GM23248 (cell line): ENCODE data around the gene CALY. TPM values are rescaled to one million over a fixed set of nuclear protein-coding genes. Genes with fewer than 3 reads are reported as not detected.

Source experiments
- DNase-seq: peaks from one replicate; pipeline ENCODE4 v3.0.0-alpha.2; 2015
- H2AFZ ChIP-seq: fragments of 200-600 bp; sonication (generic); 2 replicates; pipeline ENCODE4 v1.6.1; 2016; ENCODE audit warnings: antibody characterized with exemption
- H3F3A ChIP-seq: fragments of 200-600 bp; sonication (generic); 2 replicates; pipeline ENCODE4 v1.6.1; 2016; ENCODE audit warnings: mild to moderate bottlenecking, antibody characterized with exemption, mixed run types; ENCODE audit not compliant: insufficient read depth
- H3K27ac ChIP-seq: fragments of 200-600 bp; sonication (generic); 2 replicates; pipeline ENCODE4 v1.5.1; 2016; ENCODE audit warnings: mild to moderate bottlenecking
- H3K27me3 ChIP-seq: fragments of 200-600 bp; sonication (generic); replicated peaks from 2 replicates; pipeline ENCODE4 v1.6.1; 2016; ENCODE audit warnings: mild to moderate bottlenecking; ENCODE audit not compliant: insufficient read depth
- H3K36me3 ChIP-seq: fragments of 200-600 bp; sonication (generic); 2 replicates; pipeline ENCODE4 v1.6.1; 2016; ENCODE audit warnings: low read depth, mild to moderate bottlenecking
- H3K4me1 ChIP-seq: fragments of 200-600 bp; sonication (generic); 2 replicates; pipeline ENCODE4 v1.6.1; 2016; ENCODE audit warnings: mild to moderate bottlenecking; ENCODE audit not compliant: insufficient read depth
- H3K4me2 ChIP-seq: fragments of 200-600 bp; sonication (generic); one replicate; pipeline ENCODE4 v1.6.1; 2016; ENCODE audit warnings: mild to moderate bottlenecking; ENCODE audit not compliant: unreplicated experiment
- H3K4me3 ChIP-seq: fragments of 200-600 bp; sonication (generic); 2 replicates; pipeline ENCODE4 v1.5.1; 2016; ENCODE audit warnings: mild to moderate bottlenecking
- H3K79me2 ChIP-seq: fragments of 200-600 bp; sonication (generic); 2 replicates; pipeline ENCODE4 v1.6.1; 2016; ENCODE audit warnings: mild to moderate bottlenecking; ENCODE audit not compliant: insufficient read depth
- H3K9ac ChIP-seq: fragments of 200-600 bp; sonication (generic); 2 replicates; pipeline ENCODE4 v1.6.1; 2016; ENCODE audit warnings: mild to moderate bottlenecking
- H3K9me2 ChIP-seq: fragments of 200-600 bp; sonication (generic); 2 replicates; pipeline ENCODE4 v1.6.1; 2016; ENCODE audit warnings: mixed run types, mild to moderate bottlenecking, moderate library complexity; ENCODE audit not compliant: insufficient read depth
- H3K9me3 ChIP-seq: fragments of 200-600 bp; sonication (generic); one replicate; pipeline ENCODE4 v1.6.1; 2017; ENCODE audit warnings: low read depth
- H4K20me1 ChIP-seq: fragments of 200-600 bp; sonication (generic); 2 replicates; pipeline ENCODE4 v1.6.0; 2016; ENCODE audit not compliant: insufficient read depth
- EZH2 ChIP-seq: fragments of 200-600 bp; sonication (generic); IDR thresholded peaks from 2 replicates; pipeline ENCODE4 v1.6.1; 2018; ENCODE audit warnings: antibody characterized with exemption, mild to moderate bottlenecking; ENCODE audit not compliant: insufficient read depth, poor library complexity, severe bottlenecking
- EZH2phosphoT487 ChIP-seq: fragments of 200-600 bp; sonication (generic); IDR thresholded peaks from 2 replicates; pipeline ENCODE4 v1.6.1; 2018; ENCODE audit warnings: antibody characterized with exemption, moderate library complexity, mild to moderate bottlenecking, low read depth; ENCODE audit not compliant: insufficient read depth
- WGBS, 2 experiments: methylation state at CpG; one replicate each; pipeline ENCODE4 v1.1.6; 2015 to 2017; ENCODE audit warnings: low lambda C conversion rate in 2 of 2, low coverage in 1 of 2; ENCODE audit errors: missing lambda C conversion rate in 2 of 2; 5-methylcytosine and 5-hydroxymethylcytosine counted together
- in situ Hi-C: fragments of 300-500 bp; cut with MboI; formaldehyde crosslinking; loops from 2 replicates; pipeline ENCODE4 v1.15.0; 2020
- polyA plus RNA-seq: library from polyadenylated mRNA; unstranded; fragments of >200 nt; fragmentation: Nextera tagmentation; extraction: Ambion mirVana; gene quantifications from 2 replicates; pipeline ENCODE4 v1.2.1, GENCODE V29; 2016
- total RNA-seq: library from RNA; depleted of rRNA; stranded (reverse); fragments of >200 nt; shearing (Covaris generic); gene quantifications from 2 replicates; pipeline ENCODE4 v1.2.3, GENCODE V29; 2014

The CALY gene
- total and polyA plus RNA-seq, 2 experiments from 2014 or later = 0.86 TPM; not detected in 1

- 20 to 26% methylated on average over 24 to 26 of the region's 28 CpGs for WGBS, 2 experiments
- no peaks in the 10 kb centered on the region for H3K79me2 ChIP-seq
- H3K27ac ChIP-seq = no peak overlapping the region
- H4K20me1 ChIP-seq = no peaks in the 10 kb centered on the region
- no peaks in the 10 kb centered on the region for H3K9me2 ChIP-seq
- in situ Hi-C loops = no loop called here
- no peaks in the 10 kb centered on the region for H3K9me3 ChIP-seq
- H3K4me1 ChIP-seq = peaks cover 5% of the 10 kb centered on the region; the same call in 1 of the 2 replicates
- no peak overlapping the region for H3K4me3 ChIP-seq
- no peak for TF ChIP-seq EZH2
- no peaks in the 10 kb centered on the region for H3K36me3 ChIP-seq
- H3K9ac ChIP-seq = no peak overlapping the region
- H3K27me3 ChIP-seq = peaks cover 43% of the 10 kb centered on the region
- H3F3A ChIP-seq = peaks cover 3% of the 10 kb centered on the region; the same call in 1 of the 2 replicates
- peak; percentile 32 for DNase-seq
- no peak overlapping the region for H3K4me2 ChIP-seq
- no peak overlapping the region for H2AFZ ChIP-seq
These were observed 9.7 kb downstream of the CALY start for GRCh38 chr10:133326745-133327650.

- Histone ChIP-seq H3K4me3 (peak overlapping the region; percentile 51; the same call in 1 of the 2 replicates), H3K79me2 (no peaks in the 10 kb centered on the region), H3K4me2 (no peak overlapping the region), H3K27ac (no peak overlapping the region), H3K36me3 (no peaks in the 10 kb centered on the region), H3K9me2 (no peaks in the 10 kb centered on the region), H3K9ac (no peak overlapping the region), H3K4me1 (peaks cover 5% of the 10 kb centered on the region; the same call in 1 of the 2 replicates), H2AFZ (peak overlapping the region; percentile 65; the same call in 1 of the 2 replicates), H3F3A (peaks cover 3% of the 10 kb centered on the region; the same call in 1 of the 2 replicates), H4K20me1 (no peaks in the 10 kb centered on the region), H3K9me3 (no peaks in the 10 kb centered on the region), H3K27me3 (peaks cover 35% of the 10 kb centered on the region)
- TF ChIP-seq EZH2phosphoT487 (peak; percentile 78; the same call in 1 of the 2 replicates), EZH2 (peak; percentile 94)
- DNase-seq = no peak
- 21 to 22% methylated on average over 9 of the region's 9 CpGs for WGBS, 2 experiments
- in situ Hi-C loops = no loop called here
These were observed 10.5 kb downstream of the CALY start for GRCh38 chr10:133326223-133326551.

GRCh38 chr10:133325440-133326222 lies 11.1 kb downstream of the CALY start:
- Histone ChIP-seq H3K4me1 (peaks cover 5% of the 10 kb centered on the region; the same call in 1 of the 2 replicates), H3K4me2 (peak overlapping the region; percentile 41), H3K9me3 (no peaks in the 10 kb centered on the region), H3K27ac (no peak overlapping the region), H4K20me1 (no peaks in the 10 kb centered on the region), H3K79me2 (no peaks in the 10 kb centered on the region), H3F3A (peaks cover 3% of the 10 kb centered on the region; the same call in 1 of the 2 replicates), H3K4me3 (peak overlapping the region; percentile 51), H2AFZ (peak overlapping the region; percentile 65), H3K9ac (no peak overlapping the region), H3K36me3 (no peaks in the 10 kb centered on the region), H3K9me2 (no peaks in the 10 kb centered on the region), H3K27me3 (peaks cover 30% of the 10 kb centered on the region)
- TF ChIP-seq EZH2 = no peak
- TF ChIP-seq EZH2phosphoT487 = 0 out of 2 replicates have a peak, but pooled peaks have one; percentile 57
- in situ Hi-C loops = no loop called here
- DNase-seq = peak; percentile 45
- 3 to 7% methylated on average over 28 to 49 of the region's 91 CpGs for WGBS, 2 experiments

GRCh38 chr10:133324857-133325260 lies 11.8 kb downstream of the CALY start:
- Histone ChIP-seq H3K27ac (no peak overlapping the region), H3K79me2 (no peaks in the 10 kb centered on the region), H4K20me1 (no peaks in the 10 kb centered on the region), H3F3A (peaks cover 3% of the 10 kb centered on the region; the same call in 1 of the 2 replicates), H3K4me2 (no peak overlapping the region), H3K4me1 (peaks cover 5% of the 10 kb centered on the region; the same call in 1 of the 2 replicates), H3K36me3 (no peaks in the 10 kb centered on the region), H3K4me3 (no peak overlapping the region), H3K9ac (no peak overlapping the region), H3K9me3 (no peaks in the 10 kb centered on the region), H3K9me2 (no peaks in the 10 kb centered on the region), H2AFZ (no peak overlapping the region), H3K27me3 (peaks cover 30% of the 10 kb centered on the region)
- in situ Hi-C loops = no loop called here
- DNase-seq = no peak
- no peak for TF ChIP-seq EZH2
- TF ChIP-seq EZH2phosphoT487 = no peak
- 21% methylated on average over 4 to 16 of the region's 20 CpGs for WGBS, 2 experiments
